PFSK-1 (cell line): ENCODE data around the gene TBCA.

Source experiments
- FOXP2 ChIP-seq: optimal IDR thresholded peaks from 2 replicates; pipeline ENCODE3; 2011; ENCODE audit warnings: borderline replicate concordance, control low read depth, inconsistent platforms; ENCODE audit not compliant: insufficient read depth; ENCODE audit errors: extremely low read length, extremely low read depth
- POLR2AphosphoS5 ChIP-seq: IDR thresholded peaks from 2 replicates; pipeline ENCODE4 v1.6.1; 2012; ENCODE audit warnings: low read depth, mild to moderate bottlenecking, control low read depth, low read length, moderate library complexity
- SIN3A ChIP-seq: IDR thresholded peaks from 2 replicates; pipeline ENCODE4 v1.6.1; 2012; ENCODE audit warnings: mild to moderate bottlenecking, low read length, moderate library complexity, borderline replicate concordance; ENCODE audit not compliant: insufficient read depth
- TAF1 ChIP-seq: IDR thresholded peaks from 2 replicates; pipeline ENCODE4 v1.6.1; 2012; ENCODE audit warnings: low read length, control low read depth, borderline replicate concordance; ENCODE audit not compliant: insufficient read depth
- TF ChIP-seq, protein P1 (sequence below), 2 experiments: IDR thresholded peaks; 2 replicates each; pipeline versions ENCODE4 v1.6.1 to v1.8.0; 2011 to 2012; ENCODE audit warnings: low read depth in 2 of 2, low read length in 2 of 2, control low read depth in 1 of 2, inconsistent platforms in 1 of 2, mild to moderate bottlenecking in 1 of 2, moderate library complexity in 1 of 2; ENCODE audit not compliant: insufficient read depth in 1 of 2

TBCA gene

DNA sequence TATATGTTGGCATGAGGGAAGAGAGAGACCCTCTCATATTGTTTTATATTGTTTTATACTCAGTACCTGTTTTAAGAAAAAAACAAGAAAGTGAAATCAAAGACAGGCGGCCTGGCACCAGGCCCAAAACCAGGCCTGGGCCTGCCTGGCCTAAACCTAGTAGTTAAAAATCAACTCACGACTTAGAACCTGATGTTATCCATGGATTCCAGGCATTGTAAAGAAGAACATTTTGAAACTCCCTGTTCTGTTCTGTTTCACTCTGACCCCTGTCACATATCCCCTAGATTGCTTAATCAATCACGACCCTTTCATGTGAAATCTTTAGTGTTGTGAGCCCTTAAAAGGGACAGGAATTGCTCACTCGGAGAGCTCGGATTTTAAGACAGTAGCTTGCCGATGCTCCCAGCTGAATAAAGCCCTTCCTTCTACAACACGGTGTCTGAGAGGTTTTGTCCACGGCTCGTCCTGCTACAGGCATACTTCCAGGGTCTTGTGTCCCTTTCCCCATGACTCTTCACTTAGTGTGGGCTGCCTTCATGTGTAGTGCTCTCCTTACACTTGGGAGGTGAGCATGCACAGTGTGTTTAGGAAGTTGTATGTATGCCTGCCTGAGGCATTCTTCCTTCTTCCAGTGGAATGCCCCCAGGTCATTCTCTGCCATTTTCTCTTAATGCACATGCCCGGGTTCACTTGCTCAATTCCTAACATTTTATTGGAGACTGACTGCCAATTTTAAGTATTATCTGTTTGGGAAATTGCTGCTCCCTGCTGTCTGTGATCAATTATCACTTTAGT lies 17.8 kb downstream of the TBCA start:
- TF ChIP-seq TAF1 (no peak), FOXP2 (no peak)
- TF ChIP-seq, protein P1, sequence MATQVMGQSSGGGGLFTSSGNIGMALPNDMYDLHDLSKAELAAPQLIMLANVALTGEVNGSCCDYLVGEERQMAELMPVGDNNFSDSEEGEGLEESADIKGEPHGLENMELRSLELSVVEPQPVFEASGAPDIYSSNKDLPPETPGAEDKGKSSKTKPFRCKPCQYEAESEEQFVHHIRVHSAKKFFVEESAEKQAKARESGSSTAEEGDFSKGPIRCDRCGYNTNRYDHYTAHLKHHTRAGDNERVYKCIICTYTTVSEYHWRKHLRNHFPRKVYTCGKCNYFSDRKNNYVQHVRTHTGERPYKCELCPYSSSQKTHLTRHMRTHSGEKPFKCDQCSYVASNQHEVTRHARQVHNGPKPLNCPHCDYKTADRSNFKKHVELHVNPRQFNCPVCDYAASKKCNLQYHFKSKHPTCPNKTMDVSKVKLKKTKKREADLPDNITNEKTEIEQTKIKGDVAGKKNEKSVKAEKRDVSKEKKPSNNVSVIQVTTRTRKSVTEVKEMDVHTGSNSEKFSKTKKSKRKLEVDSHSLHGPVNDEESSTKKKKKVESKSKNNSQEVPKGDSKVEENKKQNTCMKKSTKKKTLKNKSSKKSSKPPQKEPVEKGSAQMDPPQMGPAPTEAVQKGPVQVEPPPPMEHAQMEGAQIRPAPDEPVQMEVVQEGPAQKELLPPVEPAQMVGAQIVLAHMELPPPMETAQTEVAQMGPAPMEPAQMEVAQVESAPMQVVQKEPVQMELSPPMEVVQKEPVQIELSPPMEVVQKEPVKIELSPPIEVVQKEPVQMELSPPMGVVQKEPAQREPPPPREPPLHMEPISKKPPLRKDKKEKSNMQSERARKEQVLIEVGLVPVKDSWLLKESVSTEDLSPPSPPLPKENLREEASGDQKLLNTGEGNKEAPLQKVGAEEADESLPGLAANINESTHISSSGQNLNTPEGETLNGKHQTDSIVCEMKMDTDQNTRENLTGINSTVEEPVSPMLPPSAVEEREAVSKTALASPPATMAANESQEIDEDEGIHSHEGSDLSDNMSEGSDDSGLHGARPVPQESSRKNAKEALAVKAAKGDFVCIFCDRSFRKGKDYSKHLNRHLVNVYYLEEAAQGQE (IDR thresholded peaks at IDR 0.05; ENCODE audit: insufficient read depth in 1 of 2, low read depth in 2 of 2, low read length in 2 of 2), result no peak

DNA sequence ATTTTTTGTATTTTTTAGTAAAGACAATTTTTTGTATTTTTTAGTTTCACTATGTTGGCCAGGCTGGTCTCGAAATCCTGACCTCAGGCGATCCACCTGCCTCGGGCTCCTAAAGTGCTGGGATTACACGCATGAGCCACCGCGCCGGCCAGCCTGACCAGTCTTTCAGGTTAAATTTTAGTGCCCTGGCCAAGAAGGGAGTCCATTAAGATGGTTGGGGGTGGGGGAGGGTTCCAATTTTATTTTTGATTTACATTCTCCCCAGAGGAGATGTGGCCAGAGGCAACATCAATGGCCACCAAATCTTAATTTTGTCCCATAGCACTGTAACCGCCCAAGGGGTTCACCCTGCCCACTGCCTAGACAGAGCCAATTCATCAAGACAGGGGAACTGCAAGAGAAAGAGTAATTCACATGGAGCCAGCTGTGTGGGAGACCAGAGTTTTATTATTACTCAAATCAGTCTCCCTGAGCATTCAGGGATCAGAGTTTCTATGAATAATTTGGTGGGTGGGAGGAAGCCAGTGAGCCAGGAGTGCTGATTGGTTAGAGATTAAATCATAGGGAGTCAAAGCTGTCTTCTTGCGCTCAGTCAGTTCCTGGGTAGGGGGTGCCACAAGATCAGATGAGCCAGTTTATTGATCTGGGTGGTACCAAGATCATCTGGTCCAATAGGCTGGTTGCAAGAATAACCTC lies 24.7 kb downstream of the TBCA start:
- TF ChIP-seq FOXP2 (no peak), SIN3A (no peak), TAF1 (no peak), POLR2AphosphoS5 (no peak)
- TF ChIP-seq, protein P1 (IDR thresholded peaks at IDR 0.05; ENCODE audit: insufficient read depth in 1 of 2, low read depth in 2 of 2, low read length in 2 of 2), result no peak

DNA sequence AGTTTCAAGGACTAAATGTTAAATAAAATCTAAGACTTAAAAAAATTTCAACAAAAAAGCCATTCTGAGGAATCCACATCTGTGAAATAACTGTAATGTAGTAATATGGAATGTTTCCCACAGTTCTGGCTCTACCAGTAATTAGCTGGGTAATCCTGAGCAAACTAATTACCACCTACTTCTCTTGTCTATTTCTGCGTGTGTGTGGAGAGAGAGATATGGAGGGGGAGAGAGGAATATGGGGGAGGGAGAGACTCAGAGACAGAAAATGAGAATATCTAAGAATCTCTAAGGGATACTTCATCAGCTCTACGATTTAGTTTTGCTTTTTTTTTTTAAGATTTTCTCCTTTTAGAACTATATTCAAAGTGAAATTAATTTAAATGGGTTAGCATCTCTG lies 28.0 kb downstream of the TBCA start:
- no peak for TF ChIP-seq POLR2AphosphoS5
- TF ChIP-seq, protein P1 (IDR thresholded peaks at IDR 0.05; ENCODE audit: insufficient read depth in 1 of 2, low read depth in 2 of 2, low read length in 2 of 2), result no peak
- TF ChIP-seq TAF1, result no peak
- no peak for TF ChIP-seq FOXP2
- TF ChIP-seq SIN3A, result no peak

DNA sequence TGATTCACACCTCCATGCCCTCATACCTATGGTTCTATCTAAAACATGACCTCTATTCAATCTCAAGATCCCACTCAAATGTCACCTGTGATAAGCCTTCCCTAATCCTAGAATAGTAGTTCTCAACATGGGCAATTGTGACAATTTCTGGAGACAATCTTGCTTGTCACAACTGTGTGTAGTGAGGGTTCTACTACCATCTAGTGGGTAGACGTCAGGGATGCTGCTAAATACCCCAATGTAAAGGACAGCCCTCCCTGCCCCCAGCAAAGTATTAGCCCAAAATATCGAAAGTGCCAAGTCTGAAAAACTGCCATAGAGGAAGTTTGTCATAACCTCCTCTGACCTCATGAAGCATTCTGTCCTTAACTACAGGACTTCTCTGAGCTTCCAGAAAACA lies 32.0 kb downstream of the TBCA start:
- TF ChIP-seq FOXP2 (no peak), SIN3A (no peak), POLR2AphosphoS5 (no peak), TAF1 (no peak)
- TF ChIP-seq, protein P1 (IDR thresholded peaks at IDR 0.05; ENCODE audit: insufficient read depth in 1 of 2, low read depth in 2 of 2, low read length in 2 of 2), result no peak
